Activated T-cell treated with anti-CD3 and anti-CD28 coated beads for 4 hours (primary cell): ENCODE data around the gene BTLA.
"Not testable (repeated sequence)": the region's sequence is repeated elsewhere in the genome, so short reads cannot be mapped to it uniquely, and the experiment has no call there.

Source experiments
- DNase-seq: peaks from one replicate; pipeline ENCODE4 v3.0.0-alpha.2; 2020

BTLA gene

GRCh38 chr3:112437146-112438022 is 61.9 kb downstream of the BTLA start:
- no peak for DNase-seq

DNA sequence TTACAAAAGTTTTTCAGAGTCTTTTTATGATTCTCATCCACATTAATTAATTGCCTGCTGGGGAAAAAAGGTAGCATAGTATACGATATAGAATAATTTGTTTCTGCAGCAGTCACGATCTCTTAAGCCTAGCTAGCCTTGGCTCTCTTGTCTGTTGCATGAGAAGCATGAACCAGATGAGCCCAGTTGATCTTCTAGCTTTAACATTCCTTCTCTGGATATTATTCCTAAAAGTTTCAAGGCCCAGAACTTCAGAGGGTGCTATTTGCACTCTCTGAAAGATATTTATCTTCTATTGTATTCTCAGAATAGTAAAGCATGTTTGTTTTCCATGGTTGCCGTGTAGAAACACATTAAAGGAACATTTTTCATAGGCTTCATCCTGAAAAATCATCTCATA is 69.3 kb downstream of the BTLA start:
- DNase-seq = no peak

- no peak for DNase-seq
Observed at GRCh38 chr3:112427123-112427522, 72.1 kb downstream of the BTLA start.

GRCh38 chr3:112425858-112426750 is 73.2 kb downstream of the BTLA start:
- DNase-seq = no peak

DNA sequence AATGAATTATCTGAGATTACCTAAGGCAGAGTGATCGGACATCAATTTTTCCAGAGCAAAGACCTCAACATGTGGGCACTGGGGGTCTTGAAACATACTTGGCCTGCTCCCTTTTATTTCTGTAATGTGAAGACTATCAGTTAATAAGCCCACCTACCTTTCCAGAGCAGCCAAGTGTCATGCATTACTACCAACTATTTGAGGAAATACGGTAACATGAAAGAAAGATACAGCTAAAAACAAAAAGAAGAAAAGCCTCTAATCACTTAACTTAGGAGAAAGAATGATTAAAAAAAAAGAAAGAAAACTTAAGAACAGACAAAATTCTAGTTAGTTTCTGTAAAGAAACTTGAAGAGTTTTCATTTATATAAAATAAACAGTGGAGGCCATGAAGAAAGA is 73.9 kb downstream of the BTLA start:
- DNase-seq = no peak

GRCh38 chr3:112424394-112424793 is 74.9 kb downstream of the BTLA start:
- no peak for DNase-seq

DNA sequence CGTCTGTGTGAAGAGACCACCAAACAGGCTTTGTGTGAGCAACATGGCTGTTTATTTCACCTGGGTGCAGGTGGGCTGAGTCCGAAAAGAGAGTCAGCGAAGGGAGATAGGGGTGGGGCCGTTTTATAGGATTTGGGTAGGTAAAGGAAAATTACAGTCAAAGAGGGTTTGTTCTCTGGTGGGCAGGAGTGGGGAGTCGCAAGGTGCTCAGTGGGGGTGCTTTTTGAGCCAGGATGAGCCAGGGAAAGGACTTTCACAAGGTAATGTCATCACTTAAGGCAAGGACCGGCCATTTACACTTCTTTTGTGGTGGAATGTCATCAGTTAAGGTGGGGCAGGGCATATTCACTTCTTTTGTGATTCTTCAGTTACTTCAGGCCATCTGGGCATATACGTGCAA is 76.4 kb downstream of the BTLA start:
- not testable (repeated sequence) for DNase-seq

DNA sequence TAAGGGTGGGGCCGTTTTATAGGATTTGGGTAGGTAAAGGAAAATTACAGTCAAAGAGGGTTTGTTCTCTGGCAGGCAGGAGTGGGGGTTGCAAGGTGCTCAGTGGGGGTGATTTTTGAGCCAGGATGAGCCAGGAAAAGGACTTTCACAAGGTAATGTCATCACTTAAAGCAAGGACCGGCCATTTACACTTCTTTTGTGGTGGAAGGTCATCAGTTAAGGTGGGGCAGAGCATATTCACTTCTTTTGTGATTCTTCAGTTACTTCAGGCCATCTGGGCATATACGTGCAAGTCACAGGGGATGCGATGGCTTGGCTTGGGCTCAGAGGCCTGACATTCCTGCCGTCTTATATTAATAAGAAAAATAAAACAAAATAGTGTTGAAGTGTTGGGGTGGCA is 80.7 kb downstream of the BTLA start:
- DNase-seq = not testable (repeated sequence)

- DNase-seq = no peak
Observed at GRCh38 chr3:112417696-112418318, 81.5 kb downstream of the BTLA start.

DNA sequence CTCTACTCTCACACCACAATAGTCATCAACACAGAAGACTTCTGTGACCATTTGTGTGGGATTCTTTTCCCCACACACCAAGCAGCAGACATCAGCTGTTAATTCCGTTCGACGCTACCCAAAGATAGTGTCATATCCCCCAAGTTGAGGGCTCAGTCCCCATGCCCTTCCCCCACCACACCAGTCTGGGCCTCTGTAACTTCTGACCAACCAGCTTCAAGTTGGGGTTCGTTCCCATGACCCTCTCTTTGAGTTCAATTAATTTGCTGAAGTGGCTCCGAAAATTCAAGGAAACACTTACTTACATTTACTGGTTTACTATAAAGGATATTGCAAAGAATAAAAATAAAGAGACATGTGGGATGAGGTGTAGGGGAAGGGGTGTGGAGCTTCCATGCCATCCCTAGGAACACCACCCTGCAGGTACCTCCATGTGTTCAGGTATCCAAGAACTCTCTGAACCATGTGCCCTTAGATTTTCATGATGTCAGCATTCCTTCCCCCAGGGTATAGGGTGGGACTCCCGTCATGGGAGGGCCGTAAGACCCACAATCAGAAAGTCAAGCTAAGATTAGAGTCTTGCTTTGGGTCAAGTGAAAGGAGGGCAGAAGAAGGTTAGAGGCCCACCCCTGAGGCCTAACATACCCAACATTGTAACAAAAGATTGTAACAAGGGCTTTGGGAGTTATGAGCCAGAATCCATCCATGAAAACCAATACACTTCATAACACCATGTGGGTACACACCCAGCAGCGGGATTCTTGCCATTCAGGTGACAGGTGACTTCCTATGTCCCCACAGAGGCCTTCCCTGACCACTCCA is 82.7 kb downstream of the BTLA start:
- DNase-seq = no peak

- DNase-seq = no peak
Observed at GRCh38 chr3:112415390-112415789, 83.9 kb downstream of the BTLA start.
